ENCODE measurements around the gene NDUFB4. TPM values are rescaled to one million over a fixed set of nuclear protein-coding genes. Genes with fewer than 3 reads are reported as not detected.

NDUFB4 gene
- total RNA-seq, 4 donors from 2014 or later, result 44.1 to 58.8 (median 49.7) TPM

DNA sequence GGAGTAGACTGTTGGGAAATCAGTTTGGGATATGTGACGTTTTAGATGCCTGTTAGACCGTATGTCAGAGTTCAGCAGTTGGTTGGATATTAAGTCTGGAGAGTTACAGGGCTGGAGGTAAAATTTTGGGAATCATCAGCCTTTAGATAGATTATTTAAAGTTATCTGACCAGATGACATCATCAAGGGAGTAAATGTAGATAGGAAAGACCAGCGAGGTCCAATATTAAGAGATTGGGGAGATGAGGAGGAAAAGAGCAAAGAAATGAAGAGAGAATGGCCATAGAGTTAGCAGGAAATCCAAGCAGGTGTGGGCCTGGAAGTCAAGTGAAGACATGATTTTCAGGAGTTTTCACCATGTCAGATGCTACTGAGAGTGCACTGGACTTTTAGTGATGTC is 3.1 kb downstream of the NDUFB4 start:
- Histone ChIP-seq H3K36me3 (peaks cover 0 to 49% (median 0%) of the 10 kb centered on the region in 3 donors), H3K27ac (no peak overlapping the region), H3K4me1 (peaks cover 0 to 36% (median 17%) of the 10 kb centered on the region in 4 donors), H3K9me3 (no peaks in the 10 kb centered on the region), H3K4me3 (no peak overlapping the region), H3K27me3 (no peaks in the 10 kb centered on the region)
- no peak for TF ChIP-seq EP300 (IDR thresholded peaks at IDR 0.05)
- TF ChIP-seq POLR2A (IDR thresholded peaks at IDR 0.05), result no peak
- TF ChIP-seq, protein P1, sequence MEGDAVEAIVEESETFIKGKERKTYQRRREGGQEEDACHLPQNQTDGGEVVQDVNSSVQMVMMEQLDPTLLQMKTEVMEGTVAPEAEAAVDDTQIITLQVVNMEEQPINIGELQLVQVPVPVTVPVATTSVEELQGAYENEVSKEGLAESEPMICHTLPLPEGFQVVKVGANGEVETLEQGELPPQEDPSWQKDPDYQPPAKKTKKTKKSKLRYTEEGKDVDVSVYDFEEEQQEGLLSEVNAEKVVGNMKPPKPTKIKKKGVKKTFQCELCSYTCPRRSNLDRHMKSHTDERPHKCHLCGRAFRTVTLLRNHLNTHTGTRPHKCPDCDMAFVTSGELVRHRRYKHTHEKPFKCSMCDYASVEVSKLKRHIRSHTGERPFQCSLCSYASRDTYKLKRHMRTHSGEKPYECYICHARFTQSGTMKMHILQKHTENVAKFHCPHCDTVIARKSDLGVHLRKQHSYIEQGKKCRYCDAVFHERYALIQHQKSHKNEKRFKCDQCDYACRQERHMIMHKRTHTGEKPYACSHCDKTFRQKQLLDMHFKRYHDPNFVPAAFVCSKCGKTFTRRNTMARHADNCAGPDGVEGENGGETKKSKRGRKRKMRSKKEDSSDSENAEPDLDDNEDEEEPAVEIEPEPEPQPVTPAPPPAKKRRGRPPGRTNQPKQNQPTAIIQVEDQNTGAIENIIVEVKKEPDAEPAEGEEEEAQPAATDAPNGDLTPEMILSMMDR (IDR thresholded peaks at IDR 0.05), result no peak
- DNase-seq (ENCODE audit: low spot score in 2 of 2), result no peak
- 64 to 76% methylated on average over 3 of the region's 3 CpGs for WGBS, 2 donors

DNA sequence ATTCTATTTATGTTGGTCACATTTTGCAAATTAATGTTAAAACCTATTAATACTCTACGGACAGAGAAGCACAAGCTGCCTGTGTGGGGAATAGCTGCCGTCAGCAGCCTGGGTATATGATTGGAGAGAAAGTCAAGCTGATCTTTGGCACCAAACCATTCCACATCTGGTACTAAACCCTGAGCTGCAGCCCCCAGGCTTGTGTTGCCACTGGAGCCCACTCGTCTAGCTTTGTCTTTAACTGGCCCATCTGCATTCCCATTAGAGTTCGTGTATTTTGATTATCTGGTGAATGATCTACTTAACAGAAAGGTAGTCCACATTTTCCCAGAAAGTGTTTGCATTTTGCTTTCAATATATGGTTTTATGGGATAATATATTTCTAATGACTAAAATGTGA is 5.4 kb downstream of the NDUFB4 start:
- 45 to 56% methylated on average over 4 of the region's 4 CpGs for WGBS, 2 donors
- DNase-seq (ENCODE audit: low spot score in 2 of 2), result no peak
- Histone ChIP-seq H3K4me1 (peaks cover 0 to 30% (median 17%) of the 10 kb centered on the region in 4 donors), H3K27me3 (no peaks in the 10 kb centered on the region), H3K4me3 (no peak overlapping the region), H3K9me3 (no peaks in the 10 kb centered on the region), H3K27ac (no peak overlapping the region), H3K36me3 (peaks cover 0 to 50% (median 0%) of the 10 kb centered on the region in 3 donors)
- no peak for TF ChIP-seq POLR2A (IDR thresholded peaks at IDR 0.05)

DNA sequence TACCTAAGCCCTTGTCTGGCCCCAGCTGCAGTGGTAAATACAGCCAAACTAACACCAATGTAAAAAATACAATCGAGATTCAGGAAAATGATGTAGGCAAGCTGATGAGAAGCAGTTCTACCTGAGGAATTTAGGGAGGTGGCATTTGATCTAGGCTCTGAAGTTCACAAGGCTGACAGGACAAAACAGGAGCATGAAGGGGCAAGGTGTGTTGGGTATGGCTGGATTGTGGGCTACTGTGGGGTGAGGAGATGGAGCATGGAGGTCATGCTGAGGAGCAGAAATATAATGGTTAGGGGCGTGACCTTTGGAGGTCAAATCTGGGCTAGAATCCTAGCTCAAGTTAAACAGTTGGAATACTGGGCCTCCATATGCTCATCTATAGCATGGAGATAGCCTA is 6.5 kb downstream of the NDUFB4 start:
- no peak overlapping the region for H3K27ac ChIP-seq
- TF ChIP-seq POLR2A (IDR thresholded peaks at IDR 0.05) (no peak), EP300 (IDR thresholded peaks at IDR 0.05) (no peak)
- TF ChIP-seq, protein P1 (IDR thresholded peaks at IDR 0.05), result no peak
- H3K4me1 ChIP-seq, result peaks cover 0 to 21% (median 10%) of the 10 kb centered on the region in 4 donors
- no peaks in the 10 kb centered on the region for H3K27me3 ChIP-seq
- no peak overlapping the region for H3K4me3 ChIP-seq
- no peak for DNase-seq (ENCODE audit: low spot score in 2 of 2)
- peaks cover 0 to 50% (median 0%) of the 10 kb centered on the region in 3 donors for H3K36me3 ChIP-seq
- WGBS, 2 donors, result 88 to 94% methylated on average over 2 of the region's 2 CpGs
- no peaks in the 10 kb centered on the region for H3K9me3 ChIP-seq

DNA sequence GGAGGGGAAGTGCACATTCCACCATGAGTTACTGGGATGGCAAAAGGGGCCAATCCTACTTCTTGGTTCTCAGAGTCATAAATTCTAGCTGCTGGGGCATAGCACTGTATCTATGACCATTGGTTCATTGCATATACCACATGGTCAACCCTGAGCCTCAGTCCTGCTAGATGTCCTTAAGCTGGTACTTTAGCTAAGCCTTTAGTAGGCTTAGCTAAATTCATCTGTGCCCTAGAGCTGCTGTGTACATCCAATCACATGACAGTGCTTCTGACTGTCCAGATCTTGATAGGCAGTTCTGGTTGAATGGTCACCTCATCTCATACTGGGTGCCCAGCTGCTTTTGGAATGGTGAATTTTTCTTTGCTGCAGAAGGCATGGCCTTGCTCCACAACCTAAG is 8.2 kb downstream of the NDUFB4 start:
- no peak for TF ChIP-seq POLR2A (IDR thresholded peaks at IDR 0.05)
- TF ChIP-seq EP300 (IDR thresholded peaks at IDR 0.05), result no peak
- TF ChIP-seq, protein P1 (IDR thresholded peaks at IDR 0.05), result no peak
- H3K4me1 ChIP-seq, result peaks cover 0 to 4% (median 1%) of the 10 kb centered on the region in 4 donors
- DNase-seq (ENCODE audit: low spot score in 2 of 2), result no peak
- H3K27me3 ChIP-seq, result no peaks in the 10 kb centered on the region
- no peak overlapping the region for H3K27ac ChIP-seq
- no peak overlapping the region for H3K4me3 ChIP-seq
- H3K9me3 ChIP-seq, result no peaks in the 10 kb centered on the region
- peaks cover 0 to 34% (median 0%) of the 10 kb centered on the region in 3 donors for H3K36me3 ChIP-seq

DNA sequence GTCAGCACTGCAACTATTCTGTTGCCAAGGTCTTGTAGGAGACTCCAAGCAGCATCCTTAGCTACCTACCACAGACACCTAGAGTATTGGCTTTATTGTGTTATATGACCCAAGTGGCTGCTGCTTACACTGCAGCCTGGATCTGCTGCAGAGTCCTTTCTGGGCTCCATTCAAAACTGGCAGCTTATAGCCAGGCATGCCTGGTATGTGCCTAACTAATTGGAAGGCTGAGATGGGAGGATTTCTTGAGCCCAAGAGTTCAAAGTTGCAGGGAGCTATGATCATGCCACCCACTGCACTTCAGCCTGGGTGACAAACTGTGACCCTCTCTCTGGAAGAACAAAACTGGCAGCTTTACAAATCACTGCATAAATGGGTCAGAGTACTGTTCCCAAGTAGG is 8.6 kb downstream of the NDUFB4 start:
- TF ChIP-seq, protein P1 (IDR thresholded peaks at IDR 0.05), result no peak
- TF ChIP-seq POLR2A (IDR thresholded peaks at IDR 0.05) (no peak), EP300 (IDR thresholded peaks at IDR 0.05) (no peak)
- Histone ChIP-seq H3K36me3 (peaks cover 0 to 34% (median 0%) of the 10 kb centered on the region in 3 donors), H3K27ac (no peak overlapping the region), H3K9me3 (no peaks in the 10 kb centered on the region), H3K27me3 (no peaks in the 10 kb centered on the region), H3K4me1 (peaks cover 0 to under 1% (median 0%) of the 10 kb centered on the region in 4 donors), H3K4me3 (no peak overlapping the region)
- no peak for DNase-seq (ENCODE audit: low spot score in 2 of 2)

DNA sequence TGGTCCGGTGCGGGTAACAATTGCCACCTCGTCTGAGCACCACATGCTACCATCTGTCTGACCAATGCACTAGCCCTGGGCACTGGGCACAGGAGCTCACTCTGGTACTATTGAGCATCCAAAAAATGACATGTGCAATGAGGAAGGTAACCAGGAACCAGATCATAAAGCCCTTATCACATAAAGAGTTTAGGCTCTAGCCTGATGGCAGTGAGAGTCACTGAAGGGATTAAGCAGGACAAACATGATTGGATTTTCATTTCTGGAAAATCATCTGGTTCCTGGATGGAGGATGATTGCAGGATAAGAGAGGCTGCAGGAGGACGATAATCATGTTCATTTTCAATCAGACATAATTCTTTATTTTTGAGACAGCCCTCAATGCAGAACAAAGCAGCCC is 12.4 kb downstream of the NDUFB4 start:
- TF ChIP-seq POLR2A (IDR thresholded peaks at IDR 0.05) (no peak), EP300 (IDR thresholded peaks at IDR 0.05) (no peak)
- TF ChIP-seq, protein P1 (IDR thresholded peaks at IDR 0.05), result no peak
- peaks cover 0 to 8% (median 0%) of the 10 kb centered on the region in 3 donors for H3K36me3 ChIP-seq
- H3K9me3 ChIP-seq, result no peaks in the 10 kb centered on the region
- no peak overlapping the region for H3K4me3 ChIP-seq
- no peaks in the 10 kb centered on the region for H3K4me1 ChIP-seq
- H3K27me3 ChIP-seq, result no peaks in the 10 kb centered on the region
- no peak for DNase-seq (ENCODE audit: low spot score in 2 of 2)
- 77 to 84% methylated on average over 4 of the region's 4 CpGs for WGBS, 2 donors
- H3K27ac ChIP-seq, result no peak overlapping the region
